WI38 (cell line): ENCODE results near the gene C19orf81.

Experiments used
- H3K4me3 ChIP-seq: 2 replicates; pipeline ENCODE4 v1.5.1; 2011; ENCODE audit warnings: low read depth, mild to moderate bottlenecking, control low read depth, low read length
- TF ChIP-seq, protein P1 (sequence below): IDR thresholded peaks from 2 replicates; pipeline ENCODE4 v1.5.1; 2012; ENCODE audit warnings: low read depth, mild to moderate bottlenecking, control low read depth, low read length

The C19orf81 gene

GRCh38 chr19:50636317-50637085 lies 12.7 kb upstream of the C19orf81 start:
- H3K4me3 ChIP-seq: no peak overlapping the region
- TF ChIP-seq, protein P1, sequence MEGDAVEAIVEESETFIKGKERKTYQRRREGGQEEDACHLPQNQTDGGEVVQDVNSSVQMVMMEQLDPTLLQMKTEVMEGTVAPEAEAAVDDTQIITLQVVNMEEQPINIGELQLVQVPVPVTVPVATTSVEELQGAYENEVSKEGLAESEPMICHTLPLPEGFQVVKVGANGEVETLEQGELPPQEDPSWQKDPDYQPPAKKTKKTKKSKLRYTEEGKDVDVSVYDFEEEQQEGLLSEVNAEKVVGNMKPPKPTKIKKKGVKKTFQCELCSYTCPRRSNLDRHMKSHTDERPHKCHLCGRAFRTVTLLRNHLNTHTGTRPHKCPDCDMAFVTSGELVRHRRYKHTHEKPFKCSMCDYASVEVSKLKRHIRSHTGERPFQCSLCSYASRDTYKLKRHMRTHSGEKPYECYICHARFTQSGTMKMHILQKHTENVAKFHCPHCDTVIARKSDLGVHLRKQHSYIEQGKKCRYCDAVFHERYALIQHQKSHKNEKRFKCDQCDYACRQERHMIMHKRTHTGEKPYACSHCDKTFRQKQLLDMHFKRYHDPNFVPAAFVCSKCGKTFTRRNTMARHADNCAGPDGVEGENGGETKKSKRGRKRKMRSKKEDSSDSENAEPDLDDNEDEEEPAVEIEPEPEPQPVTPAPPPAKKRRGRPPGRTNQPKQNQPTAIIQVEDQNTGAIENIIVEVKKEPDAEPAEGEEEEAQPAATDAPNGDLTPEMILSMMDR: no peak

DNA sequence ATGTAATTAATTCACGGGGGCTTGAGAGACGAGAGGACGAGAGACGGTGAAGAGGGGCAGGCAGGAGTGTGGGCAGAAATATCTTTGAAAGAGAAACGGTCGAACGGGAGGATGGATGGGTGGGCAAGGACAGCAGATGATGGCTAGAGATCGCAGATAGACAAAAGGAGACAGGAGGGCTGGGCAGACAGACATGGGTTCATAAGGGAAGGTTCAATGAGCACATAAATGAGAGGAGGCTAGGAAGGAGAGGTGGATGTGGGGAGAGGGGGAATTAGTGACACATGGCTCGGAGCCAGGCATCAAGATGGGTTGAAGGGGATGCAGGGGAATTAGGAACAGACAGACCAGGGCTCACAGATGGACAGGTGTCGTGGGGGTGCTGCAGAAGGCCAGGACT lies 10.6 kb upstream of the C19orf81 start:
- TF ChIP-seq, protein P1: no peak

DNA sequence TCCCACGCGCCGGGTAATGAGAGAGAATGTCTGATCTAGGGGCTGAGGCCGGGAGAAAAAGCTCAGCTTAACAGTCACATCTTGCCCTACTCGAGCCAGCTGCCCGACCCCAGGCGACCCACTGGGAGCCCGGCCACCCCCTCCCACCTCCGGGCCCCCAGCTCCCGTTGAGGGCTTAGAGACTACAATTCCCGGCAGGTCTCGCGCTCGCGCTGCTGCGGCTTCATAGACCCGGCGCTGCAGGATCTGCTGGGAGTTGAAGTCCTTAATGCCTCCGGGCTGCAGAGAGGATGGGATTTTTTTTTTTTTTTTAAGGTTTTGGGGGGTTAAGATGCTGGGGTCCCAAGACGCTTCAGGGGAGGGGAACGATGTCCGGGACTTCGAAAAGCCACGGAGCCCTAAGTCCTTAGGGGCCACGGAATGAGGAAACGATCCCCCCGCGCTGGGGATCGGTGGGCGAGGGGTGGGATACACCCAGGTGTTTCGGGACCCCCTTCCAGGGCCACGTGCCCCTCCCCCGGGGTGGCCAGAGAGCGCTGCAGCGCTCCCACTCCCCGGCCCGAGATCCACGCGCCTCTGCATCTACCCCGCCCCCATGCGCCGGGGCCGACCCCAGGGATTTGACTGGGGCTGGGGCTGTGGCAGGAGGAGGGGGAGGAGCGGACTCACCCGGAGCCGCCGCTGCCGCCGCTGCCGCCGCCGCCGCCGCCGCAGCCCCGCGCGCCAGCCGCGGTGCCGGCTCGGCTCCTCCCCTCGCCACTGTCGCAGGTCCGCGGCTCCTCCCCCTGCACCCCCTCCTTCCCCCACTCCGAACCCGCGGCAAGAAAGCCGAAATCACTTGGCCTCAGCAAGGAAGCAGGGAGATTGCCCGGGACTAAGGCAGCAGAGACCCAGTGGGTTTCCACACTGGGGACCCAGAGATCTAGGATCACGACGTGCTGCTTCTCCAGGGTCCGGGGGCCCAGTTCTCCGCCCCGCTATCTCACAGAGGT lies 9.8 kb upstream of the C19orf81 start, which contains the start of gene SYT3:
SYT3 (minus strand) TSS at position 761 of the 992 bp plus-strand sequence. CDS start 2,470 bp downstream, outside the sequence.
- TF ChIP-seq, protein P1: no peak
- H3K4me3 ChIP-seq: peak within 1 kb of the TSS; percentile 39

More for the DNA sequence above, 10.6 kb upstream of the C19orf81 start:
- H3K4me3 ChIP-seq: no peak overlapping the region

GRCh38 chr19:50640368-50640767 lies 8.9 kb upstream of the C19orf81 start:
- TF ChIP-seq, protein P1: no peak
- H3K4me3 ChIP-seq: no peak overlapping the region

DNA sequence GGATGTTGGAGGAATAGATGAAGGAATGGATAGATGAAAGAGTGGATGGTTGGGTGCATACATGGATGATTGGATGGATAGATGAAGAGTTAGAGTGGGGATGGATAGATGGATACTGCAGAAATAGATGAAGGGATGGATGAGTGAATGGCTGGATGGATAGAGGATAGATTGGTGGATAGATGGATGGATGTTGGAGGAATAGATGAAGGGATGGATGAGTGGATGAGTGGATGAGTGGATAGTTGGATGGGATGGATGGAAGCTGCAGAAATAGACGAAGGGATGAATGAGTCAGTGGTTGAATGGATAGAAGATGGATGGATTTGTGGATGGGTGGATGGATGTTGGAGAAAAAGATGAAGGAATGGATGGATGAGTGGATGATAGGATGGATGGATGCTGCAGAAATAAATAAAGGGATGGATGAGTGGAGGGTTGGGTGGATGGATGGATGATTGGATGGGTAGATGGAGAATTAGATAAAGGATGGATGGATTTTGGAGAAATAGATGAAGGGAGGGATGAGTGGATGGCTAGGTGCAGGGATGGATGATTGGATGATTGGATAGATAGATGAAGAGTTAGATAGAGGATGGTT lies 4.8 kb upstream of the C19orf81 start:
- H3K4me3 ChIP-seq: no peak overlapping the region
- TF ChIP-seq, protein P1: no peak

- H3K4me3 ChIP-seq: no peak overlapping the region
- TF ChIP-seq, protein P1: no peak
Observed at GRCh38 chr19:50645107-50645506, 4.1 kb upstream of the C19orf81 start.
